Retinal pigment epithelial cell (primary cell): ENCODE data around the gene RGPD6.
"Not testable (repeated sequence)": the region's sequence is repeated elsewhere in the genome, so short reads cannot be mapped to it uniquely, and the experiment has no call there.

ENCODE experiments used
- DNase-seq: peaks from one replicate; pipeline ENCODE4 v3.0.0-alpha.2; 2010; ENCODE audit warnings: low read depth
- H3K4me3 ChIP-seq: 2 replicates; pipeline ENCODE4 v1.5.1; 2011; ENCODE audit warnings: mild to moderate bottlenecking, low read length, control low read depth, moderate library complexity

Gene RGPD6

GRCh38 chr2:110488991-110489390, 88.0 kb downstream of the RGPD6 start:
- not testable (repeated sequence) for DNase-seq, H3K4me3 ChIP-seq

- H3K4me3 ChIP-seq, DNase-seq: not testable (repeated sequence)
Measured at GRCh38 chr2:110482697-110483096, 94.3 kb downstream of the RGPD6 start.

GRCh38 chr2:110481200-110481599, 95.8 kb downstream of the RGPD6 start:
- DNase-seq, H3K4me3 ChIP-seq: not testable (repeated sequence)

GRCh38 chr2:110480084-110480483, 96.9 kb downstream of the RGPD6 start:
- H3K4me3 ChIP-seq, DNase-seq: not testable (repeated sequence)

GRCh38 chr2:110477370-110477769, 99.7 kb downstream of the RGPD6 start:
- not testable (repeated sequence) for H3K4me3 ChIP-seq, DNase-seq

GRCh38 chr2:110476952-110477351, 100.1 kb downstream of the RGPD6 start:
- H3K4me3 ChIP-seq, DNase-seq: not testable (repeated sequence)

GRCh38 chr2:110475627-110476359, 101.2 kb downstream of the RGPD6 start:
- DNase-seq, H3K4me3 ChIP-seq: not testable (repeated sequence)

GRCh38 chr2:110474898-110475297, 102.1 kb downstream of the RGPD6 start:
- not testable (repeated sequence) for H3K4me3 ChIP-seq, DNase-seq

- H3K4me3 ChIP-seq, DNase-seq: not testable (repeated sequence)
Measured at GRCh38 chr2:110473059-110473358, 104.0 kb downstream of the RGPD6 start.

- DNase-seq, H3K4me3 ChIP-seq: not testable (repeated sequence)
Measured at GRCh38 chr2:110472171-110473058, 104.6 kb downstream of the RGPD6 start, which contains the start of gene LIMS4. Gene LIMS4, minus strand, starts transcription at chr2:110472816. Its CDS starts 38 bp downstream, at chr2:110472778.

- DNase-seq, H3K4me3 ChIP-seq: not testable (repeated sequence)
Measured at GRCh38 chr2:110468921-110469320, 108.1 kb downstream of the RGPD6 start.

GRCh38 chr2:110465312-110465711, 111.7 kb downstream of the RGPD6 start:
- not testable (repeated sequence) for H3K4me3 ChIP-seq, DNase-seq
